Kidney (tissue), 14 donors: Measurements from ENCODE around the gene SLC45A3. TPM values are rescaled to one million over a fixed set of nuclear protein-coding genes. Genes with fewer than 3 reads are reported as not detected.

Experiments used
- DNase-seq, 5 donors: peaks; one replicate each; pipeline ENCODE4 v3.0.0-alpha.2; 2013 to 2020
- FAIRE-seq: peaks from 2 replicates; lab custom pipeline; 2012; peaks lifted over from hg19 to GRCh38; lab: Jason Lieb, UNC
- H3K27ac ChIP-seq, 2 donors: one replicate each; pipeline ENCODE4 v1.7.0; 2013; ENCODE audit warnings: low read depth in 2 of 2, low read length in 2 of 2, inconsistent platforms in 1 of 2
- H3K27me3 ChIP-seq: one replicate; pipeline ENCODE4 v1.7.1; 2013; ENCODE audit warnings: low read length, inconsistent platforms; ENCODE audit not compliant: control insufficient read depth, insufficient read depth
- H3K36me3 ChIP-seq, 3 donors: one replicate each; pipeline versions ENCODE4 v1.7.0 to v1.7.1; 2013; ENCODE audit warnings: low read length in 3 of 3, control low read depth in 1 of 3, inconsistent platforms in 1 of 3; ENCODE audit not compliant: insufficient read depth in 3 of 3, control insufficient read depth in 2 of 3
- H3K4me1 ChIP-seq, 3 donors: one replicate each; pipeline versions ENCODE4 v1.7.0 to v1.7.1; 2013; ENCODE audit warnings: low read length in 3 of 3, inconsistent platforms in 1 of 3, low read depth in 1 of 3; ENCODE audit not compliant: control insufficient read depth in 2 of 3, insufficient read depth in 2 of 3
- H3K4me3 ChIP-seq, 3 donors: one replicate each; pipeline versions ENCODE4 v1.7.0 to v1.8.1; 2013; ENCODE audit warnings: low read length in 3 of 3, control low read depth in 1 of 3, inconsistent platforms in 1 of 3
- H3K9ac ChIP-seq, 3 donors: one replicate each; pipeline versions ENCODE4 v1.7.0 to v1.7.1; 2013; ENCODE audit warnings: low read length in 3 of 3, control low read depth in 1 of 3, inconsistent platforms in 1 of 3
- H3K9me3 ChIP-seq, 3 donors: one replicate each; pipeline versions ENCODE4 v1.7.0 to v1.7.1; 2013; ENCODE audit warnings: low read length in 3 of 3, control low read depth in 1 of 3, inconsistent platforms in 1 of 3; ENCODE audit not compliant: control insufficient read depth in 2 of 3, insufficient read depth in 1 of 3
- intact Hi-C: fragments of 100-400 bp; cut with DNase I; formaldehyde crosslinking; loops from one replicate; pipeline ENCODE4 v1.11.1; 2022
- polyA plus RNA-seq: library from polyadenylated mRNA; stranded (reverse); fragments of 350-450 nt; fragmentation: Illumina TruSeq; extraction: RNeasy Lipid Tissue Mini Kit (QIAGEN cat#74804); gene quantifications from one replicate; pipeline ENCODE4 v1.2.3, GENCODE V29; 2014; ENCODE audit warnings: low read depth, low replicate concordance; ENCODE audit not compliant: insufficient read depth
- total RNA-seq: library from RNA; stranded (reverse); fragmentation: NEBNext Ultra II Directional; extraction: Animal tissue kit (Norgen Biotek cat#: 25700); gene quantifications from one replicate; pipeline ENCODE4 v1.2.1, GENCODE V29; 2021
- TF ChIP-seq, protein P1 (sequence below): IDR thresholded peaks from 3 replicates; pipeline ENCODE4 v1.5.1; 2012; ENCODE audit warnings: mild to moderate bottlenecking, moderate library complexity, borderline replicate concordance; ENCODE audit not compliant: insufficient read depth; ENCODE audit errors: extremely low read depth
- donor health status: control.
- donor health status: control.
- donor health status: control.
- donor health status: control.
- donor health status: control.
- donor health status: DM: yes; HTN: yes; CAD: no.
- donor health status: Normal renal cell carcinoma (clear cell type).

Gene SLC45A3
- total and polyA plus RNA-seq, 2 donors from 2014 or later = 6.8 to 7.2 TPM

DNA sequence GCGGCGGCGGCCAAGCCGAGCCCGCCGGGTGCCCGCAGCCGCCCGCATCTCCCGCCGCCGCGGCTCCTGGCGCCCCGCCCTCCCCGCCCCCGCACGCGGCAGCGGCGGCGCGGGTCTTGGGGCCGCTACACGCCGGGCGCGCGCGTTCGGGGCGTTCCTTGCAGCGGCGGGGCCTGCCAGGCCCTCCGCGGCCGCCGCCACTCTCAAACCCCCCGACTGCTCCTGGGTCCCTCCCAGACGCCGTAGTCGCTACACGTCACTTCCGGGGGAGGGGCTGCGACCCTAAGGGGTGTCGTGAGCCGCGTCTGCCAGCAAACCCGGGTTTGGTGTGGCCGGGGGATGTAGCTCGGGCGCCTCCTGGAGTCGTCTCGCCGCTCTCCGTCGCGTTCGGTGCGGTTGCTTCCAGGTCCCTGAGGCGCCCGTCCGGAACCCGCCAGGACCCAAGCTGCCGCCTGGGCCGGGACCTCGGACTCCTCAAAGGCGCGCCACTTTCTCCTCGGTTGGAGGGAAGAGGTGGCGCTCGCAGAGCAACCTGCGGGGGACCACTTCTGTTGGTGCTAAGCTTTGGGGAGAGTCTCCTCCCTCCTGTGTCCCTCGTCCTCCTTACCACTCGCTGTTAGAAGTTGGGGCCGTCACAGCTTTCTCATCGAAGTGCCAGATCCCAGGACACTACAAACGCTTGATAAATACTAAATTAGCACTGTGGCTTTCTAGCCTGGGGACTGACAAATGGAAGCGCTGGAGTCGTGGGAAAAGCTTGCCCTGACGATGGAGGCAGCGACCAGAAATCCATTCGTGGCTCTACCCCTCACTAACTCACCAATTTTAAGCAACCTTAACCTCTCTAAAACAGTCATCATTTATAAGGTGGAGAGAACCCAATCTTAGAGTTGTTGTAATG is 48.3 kb downstream of the SLC45A3 start, which contains the start of gene ELK4:
TSS of gene ELK4 (minus strand) at position 244 of the 901 bp plus-strand sequence. CDS start 8,129 bp downstream, outside the sequence.
- intact Hi-C loops = no loop called here
- Histone ChIP-seq H3K9me3 (no peaks in the 10 kb centered on the region), H3K4me1 (peaks cover 6 to 11% (median 10%) of the 10 kb centered on the region in 3 donors), H3K4me3 (peak within 1 kb of the TSS; percentile 73 to 87 (median 86)), H3K27me3 (no peaks in the 10 kb centered on the region), H3K36me3 (no peaks in the 10 kb centered on the region), H3K27ac (peak within 1 kb of the TSS; percentile 95 to 96), H3K9ac (peak within 1 kb of the TSS; percentile 75 to 99 (median 98))
- TF ChIP-seq, protein P1, sequence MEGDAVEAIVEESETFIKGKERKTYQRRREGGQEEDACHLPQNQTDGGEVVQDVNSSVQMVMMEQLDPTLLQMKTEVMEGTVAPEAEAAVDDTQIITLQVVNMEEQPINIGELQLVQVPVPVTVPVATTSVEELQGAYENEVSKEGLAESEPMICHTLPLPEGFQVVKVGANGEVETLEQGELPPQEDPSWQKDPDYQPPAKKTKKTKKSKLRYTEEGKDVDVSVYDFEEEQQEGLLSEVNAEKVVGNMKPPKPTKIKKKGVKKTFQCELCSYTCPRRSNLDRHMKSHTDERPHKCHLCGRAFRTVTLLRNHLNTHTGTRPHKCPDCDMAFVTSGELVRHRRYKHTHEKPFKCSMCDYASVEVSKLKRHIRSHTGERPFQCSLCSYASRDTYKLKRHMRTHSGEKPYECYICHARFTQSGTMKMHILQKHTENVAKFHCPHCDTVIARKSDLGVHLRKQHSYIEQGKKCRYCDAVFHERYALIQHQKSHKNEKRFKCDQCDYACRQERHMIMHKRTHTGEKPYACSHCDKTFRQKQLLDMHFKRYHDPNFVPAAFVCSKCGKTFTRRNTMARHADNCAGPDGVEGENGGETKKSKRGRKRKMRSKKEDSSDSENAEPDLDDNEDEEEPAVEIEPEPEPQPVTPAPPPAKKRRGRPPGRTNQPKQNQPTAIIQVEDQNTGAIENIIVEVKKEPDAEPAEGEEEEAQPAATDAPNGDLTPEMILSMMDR = peak; percentile 83
- DNase-seq (peak; percentile 99 to 100 (median 99)), FAIRE-seq (no peak)

DNA sequence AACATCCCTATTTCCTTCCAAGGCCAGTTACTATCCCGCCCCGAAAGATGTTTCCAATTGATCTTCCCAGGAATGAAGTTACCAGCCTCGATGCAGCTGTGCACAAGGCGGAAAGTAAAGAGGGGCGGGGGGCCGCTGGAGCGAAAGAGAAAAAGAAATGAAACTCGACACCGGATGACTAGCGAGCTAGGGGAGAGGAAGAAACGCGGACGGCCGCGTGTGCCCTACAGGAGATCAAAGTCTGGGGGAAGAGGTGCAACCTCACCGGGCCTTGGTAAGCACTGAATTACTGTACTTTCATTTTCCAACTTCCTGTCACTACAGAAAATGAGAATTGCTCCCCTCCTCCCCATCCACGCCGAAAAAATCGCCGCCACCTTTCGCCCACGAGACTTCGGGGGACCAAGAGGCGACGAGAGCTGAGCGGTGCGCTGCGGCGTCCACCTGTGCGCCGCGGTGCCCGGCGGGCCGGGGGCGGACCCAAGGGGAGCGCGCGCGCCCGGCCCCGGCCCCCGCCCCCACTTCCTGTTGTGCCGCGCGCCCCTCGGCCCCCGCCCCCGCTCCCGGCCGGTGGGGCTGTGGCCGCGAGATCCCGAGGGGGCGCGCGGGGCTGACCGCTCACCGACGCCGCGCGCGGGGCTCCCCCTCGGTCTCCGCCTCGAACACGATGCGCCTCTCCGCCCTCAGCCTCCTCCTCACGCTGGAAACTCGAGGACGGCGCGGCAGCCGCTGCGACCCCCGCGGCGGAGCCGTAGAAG is 49.1 kb downstream of the SLC45A3 start:
- TF ChIP-seq, protein P1 = no peak
- DNase-seq (peak; percentile 84 to 95 (median 88)), FAIRE-seq (no peak)
- Histone ChIP-seq H3K9me3 (no peaks in the 10 kb centered on the region), H3K27me3 (no peaks in the 10 kb centered on the region), H3K4me1 (peaks cover 6 to 11% (median 10%) of the 10 kb centered on the region in 3 donors), H3K36me3 (no peaks in the 10 kb centered on the region), H3K27ac (peak overlapping the region; percentile 91 to 96), H3K9ac (peak overlapping the region; percentile 75 to 94 (median 90)), H3K4me3 (peak overlapping the region; percentile 73 to 87 (median 86))
- intact Hi-C loops = no loop called here

DNA sequence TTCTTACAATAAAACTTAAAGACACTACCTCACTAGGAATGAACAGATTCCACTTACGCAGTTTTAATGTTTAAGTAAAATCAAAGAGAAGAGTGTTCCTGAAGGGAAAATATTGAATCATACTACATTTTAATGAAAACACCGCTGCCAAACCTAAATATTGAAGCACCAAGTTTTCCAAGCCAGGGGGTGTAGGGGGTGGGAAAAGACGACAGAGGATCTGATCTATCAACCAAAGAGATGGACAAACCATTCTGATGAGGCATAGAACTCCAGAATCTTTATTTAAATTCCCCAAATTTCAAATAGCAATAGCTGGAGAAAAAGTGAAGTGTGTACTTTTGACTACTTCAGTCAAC is 49.7 kb downstream of the SLC45A3 start:
- Histone ChIP-seq H3K4me1 (peaks cover 6 to 11% (median 10%) of the 10 kb centered on the region in 3 donors), H3K36me3 (no peaks in the 10 kb centered on the region), H3K9ac (peak overlapping the region; percentile 75 to 94 (median 90)), H3K4me3 (peak overlapping the region; percentile 73 to 87 (median 86)), H3K27me3 (no peaks in the 10 kb centered on the region), H3K27ac (peak overlapping the region; percentile 91 to 96), H3K9me3 (no peaks in the 10 kb centered on the region)
- intact Hi-C loops = no loop called here
- no peak for FAIRE-seq
- DNase-seq = no peak
- TF ChIP-seq, protein P1 = no peak
